GM12874 (cell line): ENCODE data around the gene TCF12.

ENCODE experiments used
- CTCF ChIP-seq: IDR thresholded peaks from 2 replicates; pipeline ENCODE4 v1.5.1; 2011; ENCODE audit warnings: low read depth, mild to moderate bottlenecking, control low read depth, low read length, moderate library complexity; ENCODE audit not compliant: insufficient read depth

Gene TCF12

GRCh38 chr15:56918046-56918938 lies at the start of gene TCF12:
TSS of gene TCF12 (plus strand) at chr15:56918644. CDS start at chr15:56919914, 1,270 bp downstream.
- peak; percentile 54 for TF ChIP-seq CTCF

GRCh38 chr15:56869573-56869972 lies 48.9 kb upstream of the TCF12 start:
- peak; percentile 39; the same call in 1 of the 2 replicates for TF ChIP-seq CTCF

- no peak for TF ChIP-seq CTCF
Observed at GRCh38 chr15:56871185-56871584, 47.3 kb upstream of the TCF12 start.

GRCh38 chr15:56871867-56872266 lies 46.6 kb upstream of the TCF12 start:
- TF ChIP-seq CTCF: no peak

- no peak for TF ChIP-seq CTCF
Observed at GRCh38 chr15:56877255-56877970, 41.0 kb upstream of the TCF12 start.

- TF ChIP-seq CTCF: no peak
Observed at GRCh38 chr15:56879502-56879901, 38.9 kb upstream of the TCF12 start.

- TF ChIP-seq CTCF: no peak
Observed at GRCh38 chr15:56883088-56883487, 35.4 kb upstream of the TCF12 start.
